ENCODE data around the gene PARP12.

DNA sequence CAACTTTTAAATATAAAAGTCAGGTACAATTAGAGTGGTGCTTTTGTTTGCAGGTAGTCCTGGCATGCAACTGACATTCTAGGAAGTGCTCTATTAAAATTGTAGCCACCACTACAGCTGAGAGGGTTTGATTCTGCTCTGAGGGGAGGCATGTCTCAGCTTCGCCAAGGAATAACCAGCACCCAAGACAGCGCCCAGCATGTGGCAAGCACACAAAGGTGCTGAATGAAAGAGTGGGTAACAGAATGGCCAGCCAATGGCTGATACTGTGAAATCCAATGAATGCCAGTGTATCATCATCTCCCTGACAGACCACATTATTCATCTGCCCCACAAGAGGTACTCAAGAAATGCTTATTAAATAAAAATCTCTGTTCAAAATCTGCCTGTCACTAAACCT lies 6.9 kb downstream of the PARP12 start:
- TF ChIP-seq, protein P1, sequence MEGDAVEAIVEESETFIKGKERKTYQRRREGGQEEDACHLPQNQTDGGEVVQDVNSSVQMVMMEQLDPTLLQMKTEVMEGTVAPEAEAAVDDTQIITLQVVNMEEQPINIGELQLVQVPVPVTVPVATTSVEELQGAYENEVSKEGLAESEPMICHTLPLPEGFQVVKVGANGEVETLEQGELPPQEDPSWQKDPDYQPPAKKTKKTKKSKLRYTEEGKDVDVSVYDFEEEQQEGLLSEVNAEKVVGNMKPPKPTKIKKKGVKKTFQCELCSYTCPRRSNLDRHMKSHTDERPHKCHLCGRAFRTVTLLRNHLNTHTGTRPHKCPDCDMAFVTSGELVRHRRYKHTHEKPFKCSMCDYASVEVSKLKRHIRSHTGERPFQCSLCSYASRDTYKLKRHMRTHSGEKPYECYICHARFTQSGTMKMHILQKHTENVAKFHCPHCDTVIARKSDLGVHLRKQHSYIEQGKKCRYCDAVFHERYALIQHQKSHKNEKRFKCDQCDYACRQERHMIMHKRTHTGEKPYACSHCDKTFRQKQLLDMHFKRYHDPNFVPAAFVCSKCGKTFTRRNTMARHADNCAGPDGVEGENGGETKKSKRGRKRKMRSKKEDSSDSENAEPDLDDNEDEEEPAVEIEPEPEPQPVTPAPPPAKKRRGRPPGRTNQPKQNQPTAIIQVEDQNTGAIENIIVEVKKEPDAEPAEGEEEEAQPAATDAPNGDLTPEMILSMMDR (IDR thresholded peaks at IDR 0.05): no peak
- no peak for TF ChIP-seq POLR2A (IDR thresholded peaks at IDR 0.05)
- no peak for TF ChIP-seq EP300 (IDR thresholded peaks at IDR 0.05)
